LHCN-M2 (cell line): ENCODE data around the gene RPP14. TPM values are rescaled to one million over a fixed set of nuclear protein-coding genes. Genes with fewer than 3 reads are reported as not detected.

Source experiments
- DNase-seq: peaks from one replicate; pipeline ENCODE4 v3.0.0-alpha.2; 2012; ENCODE audit warnings: low read depth
- total RNA-seq: library from RNA; depleted of rRNA; stranded (reverse); fragments of >200 nt; gene quantifications from 2 replicates; pipeline ENCODE4 v1.2.3, GENCODE V29; 2014

The RPP14 gene
- total RNA-seq, 1 experiment from 2014 or later: 13.2 TPM

DNA sequence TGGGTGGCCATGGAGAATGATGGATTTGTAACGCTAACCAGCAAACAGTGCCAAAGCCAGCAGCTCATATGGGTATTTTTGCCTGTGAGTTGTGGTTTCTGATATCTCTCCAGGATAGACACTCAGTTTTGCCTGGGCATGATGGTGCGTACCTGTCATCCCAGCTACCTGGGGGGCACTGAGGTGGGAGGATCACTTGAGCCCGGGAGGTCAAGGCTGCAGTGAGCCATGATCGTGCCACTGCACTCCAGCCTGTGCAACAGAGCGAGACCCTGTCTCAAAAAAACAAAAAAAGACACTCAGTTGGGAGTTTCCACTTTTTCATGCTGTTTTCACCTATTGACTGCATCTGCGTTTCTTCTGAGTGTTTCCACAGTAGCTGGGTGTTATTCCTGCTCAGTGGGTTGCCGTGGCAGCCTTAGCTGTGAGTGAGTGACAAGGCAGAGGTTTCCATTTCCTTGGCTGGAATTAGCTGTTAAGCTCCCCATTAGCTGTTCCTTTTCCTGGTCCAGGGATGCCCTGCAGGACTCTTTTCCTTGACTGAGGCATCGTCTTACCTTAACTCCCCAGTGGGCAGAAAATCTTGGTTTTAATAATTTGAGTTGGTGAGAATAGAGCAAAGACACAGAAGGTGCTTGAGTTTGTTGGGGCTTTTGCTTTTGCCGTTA, 14.2 kb upstream of the RPP14 start:
- DNase-seq: no peak

- DNase-seq: no peak
Observed at GRCh38 chr3:58292866-58293265, 13.2 kb upstream of the RPP14 start.

DNA sequence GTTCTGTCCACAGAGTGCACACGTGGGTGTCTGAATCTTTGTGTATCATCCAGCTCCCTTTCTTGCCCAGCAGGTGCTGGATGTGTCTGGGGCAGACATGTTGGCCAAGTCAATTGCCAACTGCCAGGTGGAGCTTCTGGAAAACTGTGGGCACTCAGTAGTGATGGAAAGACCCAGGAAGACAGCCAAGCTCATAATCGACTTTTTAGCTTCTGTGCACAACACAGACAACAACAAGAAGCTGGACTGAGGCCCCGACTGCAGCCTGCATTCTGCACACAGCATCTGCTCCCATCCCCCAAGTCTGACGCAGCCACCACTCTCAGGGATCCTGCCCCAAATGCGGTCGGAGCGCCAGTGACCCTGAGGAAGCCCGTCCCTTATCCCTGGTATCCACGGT, 12.5 kb upstream of the RPP14 start:
- no peak for DNase-seq

GRCh38 chr3:58296269-58296668, 9.8 kb upstream of the RPP14 start:
- no peak for DNase-seq

GRCh38 chr3:58296843-58297242, 9.2 kb upstream of the RPP14 start:
- DNase-seq: no peak

- DNase-seq: no peak
Observed at GRCh38 chr3:58298190-58298589, 7.9 kb upstream of the RPP14 start.

GRCh38 chr3:58299075-58299474, 7.0 kb upstream of the RPP14 start:
- no peak for DNase-seq

DNA sequence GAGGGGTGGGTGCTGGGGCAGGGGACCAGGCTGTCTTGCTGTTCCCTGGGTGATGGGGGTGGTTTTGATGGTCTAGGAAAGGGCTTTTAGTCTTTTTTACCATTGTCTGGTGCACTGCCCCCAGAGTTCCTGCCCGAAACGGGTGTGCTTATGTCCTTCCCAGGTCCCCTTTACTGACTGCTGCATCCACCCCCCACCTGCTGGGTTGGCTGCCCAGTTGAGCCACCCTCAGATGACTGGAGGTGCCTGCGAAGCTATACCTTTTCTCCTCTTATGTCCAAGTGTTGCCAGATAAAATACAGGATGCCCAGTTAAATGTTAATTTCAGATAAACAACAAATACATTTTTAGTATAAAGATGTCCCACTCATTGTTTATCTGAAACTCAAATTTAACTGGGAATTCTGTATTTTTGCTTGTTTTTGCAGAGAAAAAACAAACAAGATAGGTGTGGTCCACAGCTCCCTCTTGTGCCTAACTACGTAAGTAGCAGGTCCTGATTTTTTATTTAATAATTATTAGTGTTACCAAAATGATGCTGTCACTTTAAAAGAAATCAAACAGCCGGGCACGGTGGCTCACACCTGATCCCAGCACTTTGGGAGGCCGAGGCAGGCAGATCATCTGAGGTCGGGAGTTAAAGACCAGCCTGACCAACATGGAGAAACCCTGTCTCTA, 6.1 kb upstream of the RPP14 start:
- peak; percentile 48 for DNase-seq

GRCh38 chr3:58307639-58308215, 1.7 kb downstream of the RPP14 start:
- DNase-seq: peak; percentile 64

DNA sequence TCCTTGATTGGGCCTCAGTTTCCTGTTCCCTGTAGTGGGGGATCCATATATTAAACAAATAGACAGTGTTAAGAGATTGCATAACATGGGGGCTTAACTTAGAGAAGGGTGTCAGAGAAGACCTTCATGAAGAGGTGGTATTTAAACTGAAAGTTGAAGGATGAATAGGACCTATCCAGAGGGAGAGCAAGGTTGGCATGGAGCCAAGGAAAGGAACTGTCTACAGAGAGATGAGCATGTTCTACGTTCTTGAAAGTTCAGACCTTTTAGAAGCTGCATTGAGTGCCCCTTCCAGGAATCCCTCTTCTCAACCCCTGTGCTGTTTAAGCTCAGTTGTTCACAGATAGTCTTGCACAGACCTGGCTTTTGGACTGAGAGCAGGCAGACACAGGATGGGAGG, 2.7 kb downstream of the RPP14 start:
- no peak for DNase-seq

DNA sequence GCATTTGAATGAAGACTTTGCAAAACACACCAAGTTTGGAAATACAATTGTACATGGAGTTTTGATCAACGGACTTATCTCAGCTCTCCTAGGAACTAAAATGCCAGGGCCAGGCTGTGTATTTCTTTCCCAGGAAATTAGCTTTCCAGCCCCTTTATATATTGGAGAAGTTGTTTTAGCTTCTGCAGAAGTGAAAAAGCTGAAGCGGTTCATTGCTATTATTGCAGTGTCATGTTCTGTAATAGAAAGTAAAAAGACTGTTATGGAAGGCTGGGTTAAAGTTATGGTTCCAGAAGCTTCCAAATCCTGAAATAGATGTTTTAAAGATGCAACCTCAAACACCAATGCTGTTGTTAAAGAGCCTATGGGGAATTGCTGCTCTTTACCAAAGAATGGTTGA, 11.8 kb downstream of the RPP14 start:
- DNase-seq: no peak

GRCh38 chr3:58321791-58322190, 15.7 kb downstream of the RPP14 start:
- no peak for DNase-seq

DNA sequence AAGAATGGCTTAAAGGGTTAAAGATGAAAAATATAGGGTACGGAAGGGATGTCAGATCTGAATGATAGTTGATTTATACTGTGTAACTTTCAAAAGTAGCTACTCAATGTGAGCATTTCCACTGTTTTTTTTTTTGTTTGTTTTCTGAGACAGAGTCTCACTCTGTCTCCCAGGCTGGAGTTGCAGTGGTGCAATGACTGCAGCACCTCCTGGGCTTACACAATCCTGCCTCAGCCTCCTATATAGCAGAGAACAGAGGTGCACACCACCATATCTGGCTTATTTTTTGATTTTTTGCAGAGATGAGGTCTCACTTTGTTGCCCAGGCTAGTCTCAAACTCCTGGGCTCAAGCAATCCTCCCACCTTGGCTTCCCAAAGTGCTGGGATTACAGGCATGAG, 16.7 kb downstream of the RPP14 start:
- DNase-seq: no peak

GRCh38 chr3:58323529-58324390, 17.7 kb downstream of the RPP14 start:
- no peak for DNase-seq

- no peak for DNase-seq
Observed at GRCh38 chr3:58324391-58325390, 18.6 kb downstream of the RPP14 start.

DNA sequence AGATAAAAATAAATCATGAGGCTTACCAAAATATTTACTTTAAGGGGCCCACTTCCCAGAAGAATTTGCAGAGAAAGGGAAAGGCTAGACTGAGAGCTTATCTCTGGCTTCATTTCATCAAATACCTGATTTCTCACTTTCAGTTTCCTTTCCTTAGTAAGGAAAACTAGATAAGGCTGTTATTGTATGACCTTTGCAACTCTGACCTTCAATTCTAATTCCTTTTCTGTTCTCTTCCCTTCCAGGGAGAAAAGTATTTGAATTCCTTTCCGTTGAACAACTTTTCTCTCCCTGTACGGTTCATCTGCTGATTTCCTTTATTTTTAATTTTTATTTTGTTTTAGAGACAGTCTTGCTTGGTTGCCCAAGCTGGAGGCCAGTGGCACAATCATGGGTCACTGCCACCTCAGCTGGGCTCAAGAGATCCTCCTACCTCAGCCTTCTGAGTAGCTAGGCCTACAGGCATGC, 19.5 kb downstream of the RPP14 start:
- no peak for DNase-seq

DNA sequence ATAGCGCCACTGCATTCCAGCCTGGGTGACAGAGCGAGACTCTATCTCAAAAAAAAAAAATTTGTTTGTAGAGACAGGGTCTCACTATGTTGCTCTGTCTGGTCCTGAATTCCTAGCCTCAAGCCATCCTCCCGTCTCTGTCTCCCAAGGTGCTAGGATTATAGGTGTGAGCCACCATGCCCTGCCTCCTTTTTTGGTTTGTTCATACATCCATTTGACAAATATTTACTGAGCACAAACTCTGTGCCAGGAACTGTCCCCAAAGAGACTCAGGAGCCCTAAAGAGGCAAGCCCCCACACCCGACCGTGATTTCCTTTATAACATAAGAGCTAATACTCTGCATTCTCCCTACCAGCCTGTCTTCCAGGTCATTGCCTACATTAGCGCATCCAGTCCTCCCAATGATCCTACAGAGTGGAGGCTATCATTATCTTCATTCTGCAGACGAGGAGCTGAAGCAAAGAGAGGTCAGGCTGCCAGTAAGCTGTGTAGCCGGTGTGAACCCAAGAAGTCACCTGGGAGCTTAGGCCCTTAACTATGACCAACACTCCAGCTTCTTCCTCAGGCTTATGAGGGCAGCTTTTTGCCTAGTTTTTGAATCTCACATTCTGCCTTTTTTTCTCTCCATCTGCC, 20.3 kb downstream of the RPP14 start:
- no peak for DNase-seq

DNA sequence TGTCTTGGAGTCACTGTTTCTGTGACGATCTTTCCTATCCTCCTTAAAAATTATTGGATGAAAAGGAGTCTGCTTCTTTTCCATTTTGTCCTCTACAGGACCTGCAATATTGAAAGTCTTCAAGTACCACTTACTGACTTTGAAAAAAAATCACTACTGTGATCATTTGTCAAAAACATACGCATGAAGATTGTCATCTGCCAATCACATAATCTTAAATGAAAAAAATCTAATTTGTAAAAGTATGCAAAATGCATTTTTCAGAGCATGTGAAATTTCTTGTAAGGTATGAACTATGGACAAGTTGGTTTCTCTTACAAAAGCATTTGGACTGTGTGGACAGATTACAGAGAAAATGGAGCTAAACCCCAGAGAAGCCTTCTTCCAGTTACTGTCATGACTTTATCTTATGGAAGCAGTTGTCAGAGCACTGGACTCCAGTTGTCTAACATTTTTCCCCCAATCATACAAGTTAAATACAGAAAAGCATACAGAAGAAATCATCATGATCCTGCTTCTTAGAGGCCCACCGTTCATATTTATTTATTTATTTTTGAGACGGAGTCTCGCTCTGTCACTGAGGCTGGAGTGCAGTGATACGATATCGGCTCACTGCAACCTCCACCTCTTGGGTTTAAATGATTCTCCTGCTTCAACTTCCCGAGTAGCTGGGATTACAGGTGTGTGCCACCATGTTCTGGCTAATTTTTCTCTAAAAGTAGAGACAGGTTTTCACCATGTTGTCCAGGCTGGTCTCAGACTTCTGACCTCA, 23.3 kb downstream of the RPP14 start:
- no peak for DNase-seq

GRCh38 chr3:58329922-58330413, 23.9 kb downstream of the RPP14 start:
- no peak for DNase-seq
